Stimulated activated effector memory CD8-positive, alpha-beta T cell treated with anti-CD3 and anti-CD28 coated beads, Interleukin-12 subunit alpha, Interleukin-12 subunit beta, amount 100 ng/mL, for 72 hours (primary cell): ENCODE measurements around the gene KPNA4.
"Not testable (repeated sequence)": the region's sequence is repeated elsewhere in the genome, so short reads cannot be mapped to it uniquely, and the experiment has no call there.

Experiments used
- ATAC-seq: fragments of 150-1000 bp; cut with Tn5 transposase; 2 replicates; pipeline ENCODE4 v1.10.0; 2021
- DNase-seq, 2 donors: peaks; one replicate each; pipeline ENCODE4 v3.0.0; 2021 to 2022; ENCODE audit warnings: low spot score in 2 of 2
- H3K27ac Mint-ChIP-seq: one replicate; pipeline ENCODE4 v1.8.0; 2022; ENCODE audit warnings: mild to moderate bottlenecking, mixed read lengths
- H3K36me3 Mint-ChIP-seq: one replicate; pipeline ENCODE4 v1.8.0; 2022; ENCODE audit warnings: mild to moderate bottlenecking, mixed read lengths
- H3K4me1 Mint-ChIP-seq: one replicate; pipeline ENCODE4 v1.8.0; 2022; ENCODE audit warnings: mixed read lengths
- H3K4me3 Mint-ChIP-seq: one replicate; pipeline ENCODE4 v1.8.0; 2022; ENCODE audit warnings: mild to moderate bottlenecking, mixed read lengths
- H3K9me3 Mint-ChIP-seq: one replicate; pipeline ENCODE4 v1.8.0; 2022; ENCODE audit warnings: mixed read lengths

The KPNA4 gene

GRCh38 chr3:160455846-160456245 lies 109.5 kb downstream of the KPNA4 start:
- Mint-ChIP-seq H3K36me3 (no peaks in the 10 kb centered on the region), H3K4me1 (no peaks in the 10 kb centered on the region), H3K4me3 (no peak overlapping the region), H3K27ac (no peak overlapping the region), H3K9me3 (no peaks in the 10 kb centered on the region)
- no peak for DNase-seq
- no peak for ATAC-seq

GRCh38 chr3:160454995-160455394 lies 110.4 kb downstream of the KPNA4 start:
- ATAC-seq = no peak
- H3K27ac Mint-ChIP-seq = no peak overlapping the region
- no peak for DNase-seq
- H3K4me1 Mint-ChIP-seq = peaks cover 8% of the 10 kb centered on the region
- H3K4me3 Mint-ChIP-seq = no peak overlapping the region
- H3K36me3 Mint-ChIP-seq = no peaks in the 10 kb centered on the region
- H3K9me3 Mint-ChIP-seq = peaks cover 3% of the 10 kb centered on the region

GRCh38 chr3:160452251-160452650 lies 113.1 kb downstream of the KPNA4 start:
- not testable (repeated sequence) for H3K9me3 Mint-ChIP-seq, H3K4me3 Mint-ChIP-seq, ATAC-seq, H3K27ac Mint-ChIP-seq, DNase-seq
- peaks cover 24% of the 10 kb centered on the region for H3K36me3 Mint-ChIP-seq
- peaks cover 17% of the 10 kb centered on the region for H3K4me1 Mint-ChIP-seq

- DNase-seq (no peak), ATAC-seq (no peak)
- no peak overlapping the region for H3K4me3 Mint-ChIP-seq
- H3K9me3 Mint-ChIP-seq = peaks cover 3% of the 10 kb centered on the region
- peaks cover 31% of the 10 kb centered on the region for H3K36me3 Mint-ChIP-seq
- no peak overlapping the region for H3K27ac Mint-ChIP-seq
- peaks cover 17% of the 10 kb centered on the region for H3K4me1 Mint-ChIP-seq
These were observed 113.8 kb downstream of the KPNA4 start for GRCh38 chr3:160451602-160452001.

GRCh38 chr3:160450846-160451245 lies 114.5 kb downstream of the KPNA4 start:
- Mint-ChIP-seq H3K4me3 (peak overlapping the region; percentile 97), H3K36me3 (peaks cover 38% of the 10 kb centered on the region), H3K27ac (peak overlapping the region; percentile 98), H3K4me1 (peaks cover 17% of the 10 kb centered on the region), H3K9me3 (peaks cover 3% of the 10 kb centered on the region)
- DNase-seq (no peak), ATAC-seq (no peak)

- peaks cover 3% of the 10 kb centered on the region for H3K9me3 Mint-ChIP-seq
These were observed 115.5 kb downstream of the KPNA4 start, which contains the start of gene TRIM59 for GRCh38 chr3:160449636-160450598. TSS of gene TRIM59 (minus strand) at chr3:160449786. CDS start at chr3:160439183, 10,603 bp downstream.

GRCh38 chr3:160448845-160449635 lies 116.3 kb downstream of the KPNA4 start:
- DNase-seq (no peak), ATAC-seq (peak; percentile 65)
- Mint-ChIP-seq H3K36me3 (peaks cover 56% of the 10 kb centered on the region), H3K4me3 (peak overlapping the region; percentile 97), H3K9me3 (peaks cover 3% of the 10 kb centered on the region), H3K27ac (peak overlapping the region; percentile 98), H3K4me1 (peaks cover 26% of the 10 kb centered on the region)

More at GRCh38 chr3:160449636-160450598, 115.5 kb downstream of the KPNA4 start, which contains the start of gene TRIM59:
- Mint-ChIP-seq H3K4me3 (peak within 1 kb of the TSS; percentile 97), H3K27ac (peak within 1 kb of the TSS; percentile 98), H3K36me3 (peaks cover 47% of the 10 kb centered on the region), H3K4me1 (peaks cover 20% of the 10 kb centered on the region)
- DNase-seq (peak; percentile 89 to 96), ATAC-seq (peak; percentile 97)

- peaks cover 26% of the 10 kb centered on the region for H3K4me1 Mint-ChIP-seq
- peaks cover 3% of the 10 kb centered on the region for H3K9me3 Mint-ChIP-seq
- H3K27ac Mint-ChIP-seq = no peak overlapping the region
- ATAC-seq = no peak
- no peak for DNase-seq
- H3K4me3 Mint-ChIP-seq = peak overlapping the region; percentile 97
- peaks cover 69% of the 10 kb centered on the region for H3K36me3 Mint-ChIP-seq
These were observed 117.8 kb downstream of the KPNA4 start for GRCh38 chr3:160447544-160447943.

- peak overlapping the region; percentile 97 for H3K4me3 Mint-ChIP-seq
- peaks cover 79% of the 10 kb centered on the region for H3K36me3 Mint-ChIP-seq
- H3K27ac Mint-ChIP-seq = no peak overlapping the region
- ATAC-seq (no peak), DNase-seq (no peak)
- H3K4me1 Mint-ChIP-seq = peaks cover 34% of the 10 kb centered on the region
- peaks cover 3% of the 10 kb centered on the region for H3K9me3 Mint-ChIP-seq
These were observed 118.8 kb downstream of the KPNA4 start for GRCh38 chr3:160446522-160447056.

- peak overlapping the region; percentile 97 for H3K4me3 Mint-ChIP-seq
- peaks cover 86% of the 10 kb centered on the region for H3K36me3 Mint-ChIP-seq
- H3K27ac Mint-ChIP-seq = no peak overlapping the region
- H3K4me1 Mint-ChIP-seq = peaks cover 35% of the 10 kb centered on the region
- no peak for DNase-seq
- ATAC-seq = no peak
- H3K9me3 Mint-ChIP-seq = peaks cover 3% of the 10 kb centered on the region
These were observed 119.5 kb downstream of the KPNA4 start for GRCh38 chr3:160445854-160446253.
